ENCODE data around the gene LHFPL4. TPM values are rescaled to one million over a fixed set of nuclear protein-coding genes. Genes with fewer than 3 reads are reported as not detected.

LHFPL4 gene
- total and polyA plus RNA-seq, 9 of the 15 experiments (the other 6 are each of a cell fraction or from before 2014, with no cell fraction given), result not detected

- Histone ChIP-seq H3K9ac (ENCODE audit: insufficient read depth in 1 of 2, low read depth in 2 of 2, low read length in 2 of 2) (no peak overlapping the region), H3K4me1 (replicated peaks in 1 of 2; ENCODE audit: control insufficient read depth in 2 of 2, insufficient read depth in 2 of 2, low read length in 2 of 2) (no peaks in the 10 kb centered on the region), H3K9me1 (ENCODE audit: control insufficient read depth, insufficient read depth, low read length) (no peaks in the 10 kb centered on the region), H3K27me3 (ENCODE audit: control insufficient read depth in 2 of 2, insufficient read depth in 2 of 2, low read length in 2 of 2) (no peaks in the 10 kb centered on the region), H3K79me2 (ENCODE audit: control insufficient read depth, insufficient read depth, low read length) (no peaks in the 10 kb centered on the region), H4K20me1 (replicated peaks; ENCODE audit: control insufficient read depth, insufficient read depth, low read length) (no peaks in the 10 kb centered on the region), H3K36me3 (ENCODE audit: control insufficient read depth, insufficient read depth, low read length) (peaks cover 25% of the 10 kb centered on the region), H3K4me2 (ENCODE audit: insufficient read depth, low read length) (no peak overlapping the region), H2AFZ (ENCODE audit: low read depth, low read length) (no peak overlapping the region), H3K9me3 (replicated peaks; ENCODE audit: control insufficient read depth, insufficient read depth, low read depth, low read length) (no peaks in the 10 kb centered on the region), H3K4me3 (no peak overlapping the region), H3K27ac (ENCODE audit: extremely low read depth, low read depth, low read length) (no peak overlapping the region)
- WGBS (ENCODE audit: insufficient coverage, low coverage, missing lambda C conversion rate), result 95% methylated on average over 1 of the region's 1 CpG
- FAIRE-seq (no peak), DNase-seq (ENCODE audit: extremely low read depth in 1 of 4, low spot score in 3 of 4) (no peak), ATAC-seq (no peak)
- no TSS peak for BruUV-seq (replicated peaks)
- ChIA-PET POLR2A (interaction anchor here (1.2 to 1.7 kb wide), 2 partner anchors 13 to 16 kb away, joined by 3 to 4 read pairs; no protein-coding TSS in a partner anchor), CTCF (ENCODE audit: low intra/inter-chr PET ratio) (interaction anchor here (0.5 kb wide), 1 partner anchor 8 kb away, joined by 7 read pairs; no protein-coding TSS in a partner anchor)
- TF ChIP-seq MBD1 (CRISPR knock-in tag; IDR thresholded peaks at IDR 0.05) (0 out of 2 replicates have a peak, but pooled peaks have one; percentile 5), TRIM24 (IDR thresholded peaks at IDR 0.05) (no peak), HCFC1 (IDR thresholded peaks at IDR 0.05; ENCODE audit: low read depth, low read length) (no peak), RCOR1 (IDR thresholded peaks at IDR 0.05; ENCODE audit: borderline replicate concordance in 1 of 2, low read depth in 2 of 2, low read length in 2 of 2) (no peak), MEIS2 (IDR thresholded peaks at IDR 0.05; ENCODE audit: partially characterized antibody) (peak; percentile 38), NONO (IDR thresholded peaks at IDR 0.05; ENCODE audit: low read depth in 2 of 2, low read length in 1 of 2) (no peak), GATA2 (CRISPR knock-in tag; IDR thresholded peaks at IDR 0.05) (no peak), PKNOX1 (IDR thresholded peaks at IDR 0.05) (peak; percentile 39; the same call in 1 of the 2 replicates), ZNF764 (CRISPR knock-in tag; IDR thresholded peaks at IDR 0.05; ENCODE audit: low read depth) (no peak), NCOA6 (IDR thresholded peaks at IDR 0.05) (no peak)
- TF ChIP-seq, protein P1, sequence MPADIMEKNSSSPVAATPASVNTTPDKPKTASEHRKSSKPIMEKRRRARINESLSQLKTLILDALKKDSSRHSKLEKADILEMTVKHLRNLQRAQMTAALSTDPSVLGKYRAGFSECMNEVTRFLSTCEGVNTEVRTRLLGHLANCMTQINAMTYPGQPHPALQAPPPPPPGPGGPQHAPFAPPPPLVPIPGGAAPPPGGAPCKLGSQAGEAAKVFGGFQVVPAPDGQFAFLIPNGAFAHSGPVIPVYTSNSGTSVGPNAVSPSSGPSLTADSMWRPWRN (IDR thresholded peaks at IDR 0.05; ENCODE audit: low read depth), result no peak
- TF ChIP-seq, protein P2, sequence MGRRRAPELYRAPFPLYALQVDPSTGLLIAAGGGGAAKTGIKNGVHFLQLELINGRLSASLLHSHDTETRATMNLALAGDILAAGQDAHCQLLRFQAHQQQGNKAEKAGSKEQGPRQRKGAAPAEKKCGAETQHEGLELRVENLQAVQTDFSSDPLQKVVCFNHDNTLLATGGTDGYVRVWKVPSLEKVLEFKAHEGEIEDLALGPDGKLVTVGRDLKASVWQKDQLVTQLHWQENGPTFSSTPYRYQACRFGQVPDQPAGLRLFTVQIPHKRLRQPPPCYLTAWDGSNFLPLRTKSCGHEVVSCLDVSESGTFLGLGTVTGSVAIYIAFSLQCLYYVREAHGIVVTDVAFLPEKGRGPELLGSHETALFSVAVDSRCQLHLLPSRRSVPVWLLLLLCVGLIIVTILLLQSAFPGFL (CRISPR knock-in tag; IDR thresholded peaks at IDR 0.05), result no peak
- in situ Hi-C loops (cut with MboI), result no loop called here
- intact Hi-C loops (cut with micrococcal nuclease), result loop anchor here (10.0 kb wide), 1 partner anchor 500 kb away; no protein-coding TSS in a partner anchor
These were observed 68.4 kb downstream of the LHFPL4 start for GRCh38 chr3:9485248-9485647.

All from K562 (cell line).